ENCODE results near the gene TTPAL. TPM values are rescaled to one million over a fixed set of nuclear protein-coding genes. Genes with fewer than 3 reads are reported as not detected.
A peak's percentile ranks its signal among the peaks of the same experiment; 100 is the strongest.

The TTPAL gene
- total RNA-seq, 3 donors from 2014 or later = 7.2 to 10.2 (median 9.9) TPM

GRCh38 chr20:44491635-44492395, 16.1 kb downstream of the TTPAL start:
- no peak for DNase-seq
- ATAC-seq = peak; percentile 41
- no peak for TF ChIP-seq CTCF (IDR thresholded peaks at IDR 0.05)
- Histone ChIP-seq H3K4me1 (ENCODE audit: low read depth) (no peaks in the 10 kb centered on the region), H3K36me3 (ENCODE audit: low read depth) (peaks cover 7% of the 10 kb centered on the region), H3K9me3 (no peaks in the 10 kb centered on the region), H3K4me3 (no peak overlapping the region)
- intact Hi-C loops (cut with DNase I, micrococcal nuclease) = no loop called here

- intact Hi-C loops (cut with DNase I, micrococcal nuclease) = no loop called here
- peaks cover 3% of the 10 kb centered on the region for H3K36me3 ChIP-seq (ENCODE audit: low read depth)
- no peak for TF ChIP-seq CTCF (IDR thresholded peaks at IDR 0.05)
- H3K4me1 ChIP-seq (ENCODE audit: low read depth) = no peaks in the 10 kb centered on the region
- H3K9me3 ChIP-seq = no peaks in the 10 kb centered on the region
- DNase-seq = no peak
- ATAC-seq = no peak
- no peak overlapping the region for H3K4me3 ChIP-seq
Measured at GRCh38 chr20:44494266-44494665, 18.6 kb downstream of the TTPAL start.

GRCh38 chr20:44494681-44495080, 19.0 kb downstream of the TTPAL start:
- intact Hi-C loops (cut with DNase I, micrococcal nuclease) = no loop called here
- no peaks in the 10 kb centered on the region for H3K4me1 ChIP-seq (ENCODE audit: low read depth)

GRCh38 chr20:44495257-44495656, 19.6 kb downstream of the TTPAL start:
- no peaks in the 10 kb centered on the region for H3K4me1 ChIP-seq (ENCODE audit: low read depth)
- H3K36me3 ChIP-seq (ENCODE audit: low read depth) = peaks cover 4% of the 10 kb centered on the region
- DNase-seq (no peak), ATAC-seq (peak; percentile 35)
- intact Hi-C loops (cut with DNase I, micrococcal nuclease) = no loop called here
- no peak for TF ChIP-seq CTCF (IDR thresholded peaks at IDR 0.05)
- H3K9me3 ChIP-seq = no peaks in the 10 kb centered on the region
- H3K4me3 ChIP-seq = no peak overlapping the region

More at GRCh38 chr20:44494681-44495080, 19.0 kb downstream of the TTPAL start:
- Histone ChIP-seq H3K9me3 (no peaks in the 10 kb centered on the region), H3K4me3 (no peak overlapping the region), H3K36me3 (ENCODE audit: low read depth) (peaks cover 3% of the 10 kb centered on the region)
- no peak for TF ChIP-seq CTCF (IDR thresholded peaks at IDR 0.05)
- DNase-seq (no peak), ATAC-seq (no peak)

- ATAC-seq (peak; percentile 35), DNase-seq (no peak)
- Histone ChIP-seq H3K4me3 (no peak overlapping the region), H3K36me3 (ENCODE audit: low read depth) (peaks cover 11% of the 10 kb centered on the region), H3K4me1 (ENCODE audit: low read depth) (no peaks in the 10 kb centered on the region), H3K9me3 (no peaks in the 10 kb centered on the region)
- TF ChIP-seq CTCF (IDR thresholded peaks at IDR 0.05) = no peak
- intact Hi-C loops (cut with DNase I, micrococcal nuclease) = no loop called here
Measured at GRCh38 chr20:44495802-44496481, 20.3 kb downstream of the TTPAL start.

Measured in mucosa of descending colon (tissue), 3 donors.